GM12878 (cell line): ENCODE data around the gene MAPK8IP3. TPM values are rescaled to one million over a fixed set of nuclear protein-coding genes. Genes with fewer than 3 reads are reported as not detected.

ENCODE experiments used
- ATAC-seq: fragments of 200-7000 bp; cut with Tn5 transposase; 3 replicates; pipeline ENCODE4 v1.9.1; 2020; ENCODE audit warnings: mild to moderate bottlenecking, moderate library complexity
- BruUV-seq: library from RNA; stranded (reverse); fragments of 400-500 nt; replicated peaks from 2 replicates; lab custom pipeline; 2021; lab: Mats Ljungman, UMichigan
- CTCF ChIA-PET: fragments of 300-600 bp; sonication (Branson Sonifier 250); formaldehyde crosslinking; extraction: SDS; loops from one replicate; lab custom pipeline; 2021; ENCODE audit warnings: inconsistent platforms; lab: Yijun Ruan, JAX
- POLR2A ChIA-PET: fragments of 350-600 bp; formaldehyde crosslinking; extraction: SDS; loops from one replicate; lab custom pipeline; 2021; ENCODE audit warnings: inconsistent platforms; lab: Charles Lee
- RAD21 ChIA-PET: fragments of 300-600 bp; sonication (Branson Sonifier 250); formaldehyde crosslinking; loops from one replicate; lab custom pipeline; 2023; ENCODE audit warnings: antibody characterized with exemption; ENCODE audit not compliant: unreplicated experiment; lab: Charles Lee
- SMC1A ChIA-PET: fragments of 300-600 bp; sonication (Branson Sonifier 250); formaldehyde crosslinking; loops from one replicate; lab custom pipeline; 2023; ENCODE audit not compliant: unreplicated experiment, uncharacterized antibody; lab: Charles Lee
- DNase-seq: peaks from one replicate; pipeline ENCODE4 v3.0.0-alpha.2; 2011; ENCODE audit warnings: low read depth, low spot score
- FAIRE-seq: peaks from 3 replicates; lab custom pipeline; 2011; peaks lifted over from hg19 to GRCh38; lab: Jason Lieb, UNC
- H2AFZ ChIP-seq: 2 replicates; pipeline ENCODE4 v1.6.0; 2011; ENCODE audit warnings: low read depth, low read length, control low read depth; ENCODE audit not compliant: control insufficient read depth
- H3K27ac ChIP-seq: 2 replicates; pipeline ENCODE4 v1.5.1; 2011; ENCODE audit warnings: control low read depth; ENCODE audit not compliant: control insufficient read depth, insufficient read depth
- H3K27me3 ChIP-seq, 2 experiments: replicated peaks in 1 of 2; 2 replicates each; pipeline versions ENCODE4 v1.6.0 to v1.6.1; 2011; ENCODE audit warnings: low read length in 1 of 2; ENCODE audit not compliant: control insufficient read depth in 2 of 2, insufficient read depth in 2 of 2
- H3K36me3 ChIP-seq, 2 experiments: 2 replicates each; pipeline ENCODE4 v1.5.1; 2011; ENCODE audit warnings: low read length in 1 of 2; ENCODE audit not compliant: control insufficient read depth in 2 of 2, insufficient read depth in 2 of 2
- H3K4me1 ChIP-seq: 2 replicates; pipeline ENCODE4 v1.6.1; 2011; ENCODE audit warnings: mild to moderate bottlenecking, low read length, moderate library complexity, mixed read lengths; ENCODE audit not compliant: control insufficient read depth, insufficient read depth
- H3K4me2 ChIP-seq: 2 replicates; pipeline ENCODE4 v1.6.0; 2011; ENCODE audit warnings: control low read depth; ENCODE audit not compliant: control insufficient read depth, insufficient read depth
- H3K4me3 ChIP-seq: fragments of 200-600 bp; sonication (generic); 2 replicates; pipeline ENCODE4 v1.5.1; 2016
- H3K79me2 ChIP-seq: 2 replicates; pipeline ENCODE4 v1.6.0; 2011; ENCODE audit warnings: low read length; ENCODE audit not compliant: control insufficient read depth, insufficient read depth
- H3K9ac ChIP-seq: 2 replicates; pipeline ENCODE4 v1.8.0; 2011; ENCODE audit warnings: low read length, control low read depth, mixed read lengths; ENCODE audit not compliant: control insufficient read depth, insufficient read depth
- H3K9me3 ChIP-seq: replicated peaks from 3 replicates; pipeline ENCODE4 v1.5.1; 2011; ENCODE audit warnings: mild to moderate bottlenecking, low read length; ENCODE audit not compliant: control insufficient read depth, insufficient read depth
- H4K20me1 ChIP-seq: 2 replicates; pipeline ENCODE4 v1.6.0; 2011; ENCODE audit not compliant: control insufficient read depth, insufficient read depth
- CBX3 ChIP-seq: fragments of 200-600 bp; sonication (generic); IDR thresholded peaks from 2 replicates; pipeline ENCODE4 v1.6.1; 2016; ENCODE audit warnings: low read depth, borderline replicate concordance
- CREM ChIP-seq: IDR thresholded peaks from 2 replicates; pipeline ENCODE4 v1.6.1; 2014; ENCODE audit warnings: antibody characterized with exemption, low read depth
- IRF4 ChIP-seq: IDR thresholded peaks from 2 replicates; pipeline ENCODE4 v1.6.1; 2011; ENCODE audit warnings: low read depth, low read length
- POLR2A ChIP-seq: IDR thresholded peaks from 2 replicates; pipeline ENCODE4 v1.6.1; 2011; ENCODE audit warnings: low read depth, mild to moderate bottlenecking, low read length
- SMAD1 ChIP-seq: fragments of 450-650 bp; IDR thresholded peaks from 2 replicates; pipeline ENCODE4 v1.6.1; 2018; ENCODE audit warnings: mild to moderate bottlenecking, low read depth; ENCODE audit not compliant: partially characterized antibody
- WGBS: methylation state at CpG from one replicate; pipeline ENCODE4 v1.1.6; 2016; ENCODE audit warnings: low lambda C conversion rate; ENCODE audit not compliant: insufficient replicate concordance, insufficient coverage; ENCODE audit errors: missing lambda C conversion rate; 5-methylcytosine and 5-hydroxymethylcytosine counted together
- in situ Hi-C: fragments of 300-500 bp; cut with MboI; formaldehyde crosslinking; loops from 9 replicates; pipeline ENCODE4 v1.14.3; 2018; ENCODE audit warnings: mixed read lengths
- intact Hi-C: fragments of 100-400 bp; cut with micrococcal nuclease; formaldehyde crosslinking; loops from one replicate; pipeline ENCODE4 v1.14.2; 2022; ENCODE audit not compliant: unreplicated experiment
- polyA plus RNA-seq, 11 experiments: library from polyadenylated mRNA; depleted of rRNA in 4 of 11; unstranded in 6 of 11; stranded (reverse) in 5 of 11; fragments of >200 nt; fragmentation: Nextera tagmentation in 4 of 11; fragmentation: Illumina TruSeq in 1 of 11; extraction: Ambion mirVana in 4 of 11; extraction: Trizol in 1 of 11; gene quantifications; 1 replicate in 1 of 11; 2 replicates in 10 of 11; pipeline versions ENCODE4 v1.2.1 to v1.2.3, GENCODE V29; 2011 to 2016; ENCODE audit warnings: inconsistent platforms in 2 of 11, missing spikeins in 2 of 11, low read depth in 1 of 11
- total RNA-seq, 4 experiments: library from RNA; depleted of rRNA in 3 of 4; stranded (reverse); fragments of >200 nt in 3 of 4; fragmentation: Illumina TruSeq in 1 of 4; extraction: Trizol in 1 of 4; gene quantifications; 2 replicates each; pipeline versions ENCODE4 v1.2.1 to v1.2.3, GENCODE V29; 2013 to 2021

The MAPK8IP3 gene
- total and polyA plus RNA-seq, 10 of the 15 experiments (the other 5 are each of a cell fraction or from before 2014, with no cell fraction given): 0.06 to 67.9 (median 18.2) TPM

DNA sequence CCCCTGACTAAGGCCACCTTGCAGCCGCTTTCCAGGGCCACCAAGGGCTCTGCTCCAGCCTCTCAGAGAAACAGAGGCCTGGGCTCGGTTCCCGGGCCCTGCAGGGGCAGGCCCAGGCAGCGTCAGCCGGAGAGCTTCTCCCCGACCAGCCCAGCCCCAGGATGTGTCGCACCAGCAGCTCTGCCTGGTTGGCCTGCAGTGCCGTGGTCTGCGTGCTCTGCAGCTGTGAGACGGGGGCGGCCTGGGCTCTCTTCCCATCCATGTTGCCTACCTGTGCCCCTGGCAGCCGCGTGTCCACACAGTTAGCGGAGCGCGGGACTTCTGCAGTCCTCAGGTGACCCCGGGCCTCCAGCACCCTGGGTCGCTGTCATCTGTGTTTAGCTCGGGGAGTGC, 82.7 kb downstream of the MAPK8IP3 start (continued):
- no peak for TF ChIP-seq IRF4

DNA sequence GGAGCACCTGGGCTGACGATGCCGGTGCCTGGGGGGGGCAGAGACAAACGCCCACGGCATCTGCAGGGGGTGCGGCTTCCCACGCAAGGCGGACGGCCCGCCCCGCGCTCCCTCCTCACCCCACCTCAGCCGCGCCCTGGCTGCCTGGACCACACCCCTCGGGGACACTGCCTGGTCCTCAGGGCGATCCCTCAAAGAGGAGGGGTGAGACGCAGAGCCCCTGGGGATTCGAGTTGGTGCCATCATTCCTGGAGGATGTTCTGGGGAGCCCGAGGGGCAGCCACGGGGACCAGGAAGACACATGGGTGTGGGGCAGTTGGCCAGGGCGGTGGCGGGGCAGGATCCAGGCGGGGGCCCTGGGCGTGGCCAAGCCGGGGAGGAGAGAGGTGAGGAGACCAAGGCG, 83.6 kb downstream of the MAPK8IP3 start:
- Histone ChIP-seq H3K4me3 (no peak overlapping the region), H3K9ac (no peak overlapping the region), H3K79me2 (peaks cover 5% of the 10 kb centered on the region), H4K20me1 (no peaks in the 10 kb centered on the region), H3K4me2 (no peak overlapping the region), H3K9me3 (no peaks in the 10 kb centered on the region), H3K36me3 (peaks cover 5 to 12% of the 10 kb centered on the region in 2 experiments; a peak in 3 of 4 replicates), H3K4me1 (no peaks in the 10 kb centered on the region), H3K27me3 (no peaks in the 10 kb centered on the region), H2AFZ (no peak overlapping the region)
- ChIA-PET POLR2A (no interaction called here), SMC1A (no interaction called here)
- no TSS peak for BruUV-seq
- DNase-seq (no peak), FAIRE-seq (no peak), ATAC-seq (no peak)
- in situ Hi-C loops (no loop called here), intact Hi-C loops (no loop called here)
- WGBS: 92% methylated on average over 16 of the region's 25 CpGs
- TF ChIP-seq SMAD1: no peak
- peak; percentile 11; the same call in 1 of the 2 replicates for TF ChIP-seq POLR2A
- TF ChIP-seq, all 136 proteins: peak for 1
- RAD21 ChIA-PET: no interaction called here
- CTCF ChIA-PET: no interaction called here
- no peak overlapping the region for H3K27ac ChIP-seq

DNA sequence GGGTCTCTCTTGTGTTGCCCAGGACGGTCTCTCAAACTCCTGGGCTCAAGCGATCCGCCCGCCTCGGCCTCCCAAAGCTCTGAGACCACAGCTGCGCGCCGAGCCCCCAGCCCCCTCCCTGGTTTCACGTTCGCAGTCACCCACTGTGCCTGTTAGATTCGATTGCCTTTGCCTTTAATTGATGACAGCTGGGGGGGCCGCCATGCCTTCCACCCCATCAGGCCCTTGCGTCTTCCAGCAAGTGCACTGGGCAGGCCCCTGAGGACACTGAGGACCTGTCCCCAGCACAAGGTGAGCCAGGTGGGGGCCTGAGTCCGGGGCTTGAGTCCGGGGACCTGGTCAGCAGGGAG, 84.2 kb downstream of the MAPK8IP3 start:
- no peaks in the 10 kb centered on the region for H4K20me1 ChIP-seq
- no peak overlapping the region for H2AFZ ChIP-seq
- no peaks in the 10 kb centered on the region for H3K27me3 ChIP-seq
- ChIA-PET CTCF (no interaction called here), RAD21 (no interaction called here), POLR2A (no interaction called here), SMC1A (no interaction called here)
- in situ Hi-C loops (no loop called here), intact Hi-C loops (no loop called here)
- H3K27ac ChIP-seq: no peak overlapping the region
- FAIRE-seq: no peak
- TF ChIP-seq CREM (no peak), CBX3 (no peak)
- no peaks in the 10 kb centered on the region for H3K4me1 ChIP-seq
- ATAC-seq: no peak
- H3K4me2 ChIP-seq: no peak overlapping the region
- BruUV-seq: no TSS peak
- H3K79me2 ChIP-seq: peaks cover 2% of the 10 kb centered on the region
- H3K36me3 ChIP-seq: peaks cover under 1 to 12% of the 10 kb centered on the region in 2 experiments; a peak in 3 of 4 replicates
- H3K9ac ChIP-seq: no peak overlapping the region
- 97% methylated on average over 15 of the region's 15 CpGs for WGBS
- no peaks in the 10 kb centered on the region for H3K9me3 ChIP-seq
- no peak for DNase-seq
- H3K4me3 ChIP-seq: no peak overlapping the region
